Subcutaneous adipose tissue (tissue), 4 donors: ENCODE measurements around the gene MOB3B. TPM values are rescaled to one million over a fixed set of nuclear protein-coding genes. Genes with fewer than 3 reads are reported as not detected.

Experiments
- CTCF ChIP-seq: fragments of 450-650 bp; IDR thresholded peaks from one replicate; pipeline ENCODE4 v1.5.1; 2016; ENCODE audit warnings: low read depth, mild to moderate bottlenecking, control low read depth, antibody characterized with exemption, moderate library complexity
- total RNA-seq, 4 donors: library from RNA; depleted of rRNA; stranded (reverse); fragments of >200 nt; gene quantifications; one replicate each; pipeline ENCODE4 v1.1.0, GENCODE V29; 2016

Gene MOB3B
- total RNA-seq, 4 donors from 2014 or later = 11.9 to 13.4 (median 12.6) TPM

DNA sequence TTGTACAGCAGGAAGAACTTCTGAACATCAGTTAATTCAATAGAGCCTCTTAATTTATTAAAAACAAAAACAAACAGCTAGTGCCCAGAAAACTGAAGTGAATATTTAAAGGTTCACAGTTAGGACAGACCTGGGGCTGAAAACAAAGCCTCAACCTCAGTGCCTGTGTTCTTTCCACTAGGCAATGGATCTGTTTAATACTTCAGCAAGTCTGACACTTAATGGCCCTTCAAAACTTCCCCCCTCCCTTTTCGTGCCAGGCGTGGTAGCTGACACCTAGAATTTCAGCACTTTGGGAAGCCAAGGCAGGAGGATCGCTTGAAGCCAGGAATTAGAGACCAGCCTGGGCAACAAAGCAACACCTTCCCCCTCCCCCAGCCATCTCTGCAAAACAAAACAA lies 60.1 kb downstream of the MOB3B start:
- TF ChIP-seq CTCF = no peak

- no peak for TF ChIP-seq CTCF
These were observed 61.0 kb downstream of the MOB3B start for GRCh38 chr9:27468462-27469110.

DNA sequence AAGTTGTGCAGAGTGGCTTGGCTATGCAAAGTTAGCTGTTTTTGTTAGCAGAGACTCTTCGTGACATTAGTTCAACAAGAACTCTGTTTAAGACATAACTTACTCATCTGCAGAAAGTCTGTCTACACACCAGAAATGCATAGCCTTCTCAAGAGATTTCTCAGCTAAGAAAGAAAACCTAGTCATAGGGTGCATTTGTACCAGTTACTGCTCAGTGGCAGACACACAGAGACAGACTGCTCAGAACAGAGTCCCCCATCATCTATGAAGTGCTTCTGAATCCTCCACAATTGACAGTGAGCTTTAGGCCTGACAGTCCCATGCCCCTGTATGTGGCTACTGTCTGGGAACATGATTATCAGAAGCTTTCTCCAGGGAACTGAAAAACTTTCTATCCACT lies 61.6 kb downstream of the MOB3B start:
- TF ChIP-seq CTCF = no peak

DNA sequence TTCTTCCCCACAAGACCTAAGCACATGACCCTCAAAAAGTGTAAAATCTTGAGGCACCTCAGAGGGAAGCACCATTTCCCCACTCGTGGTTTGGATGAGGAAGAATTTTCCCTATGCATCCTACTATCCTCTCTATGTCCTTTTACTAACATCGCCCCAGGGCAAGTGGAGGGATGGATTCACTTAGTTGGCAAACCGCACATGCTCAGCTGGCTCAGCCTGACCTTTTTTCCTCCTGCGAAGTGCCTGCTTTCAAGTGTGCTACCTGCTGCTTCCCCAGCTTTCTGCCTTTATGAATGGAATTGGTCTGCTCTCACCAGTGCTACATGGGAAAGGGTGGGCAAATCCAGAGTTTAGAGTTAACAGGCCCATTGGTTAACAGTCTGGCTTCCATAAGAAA lies 62.1 kb downstream of the MOB3B start:
- TF ChIP-seq CTCF = no peak

GRCh38 chr9:27462846-27463245 lies 66.8 kb downstream of the MOB3B start:
- no peak for TF ChIP-seq CTCF

DNA sequence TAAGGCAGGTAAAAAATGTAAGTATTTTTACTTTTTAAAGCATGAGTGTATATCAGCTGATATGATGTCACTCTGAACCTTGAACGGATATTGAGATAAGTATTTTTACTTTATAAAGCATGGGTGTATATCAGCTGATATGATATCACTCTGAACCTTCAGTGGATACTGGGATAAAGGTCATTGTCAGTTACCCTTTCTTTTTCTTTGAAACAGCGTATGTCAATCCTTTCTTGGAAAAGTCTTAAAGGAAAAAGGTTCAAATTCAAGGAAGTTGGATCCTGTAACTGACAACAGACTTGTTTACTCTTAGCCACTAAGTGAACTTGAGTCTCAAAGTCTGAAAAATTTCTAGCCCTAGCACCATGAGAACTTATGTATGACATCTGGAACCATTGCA lies 67.2 kb downstream of the MOB3B start:
- no peak for TF ChIP-seq CTCF

DNA sequence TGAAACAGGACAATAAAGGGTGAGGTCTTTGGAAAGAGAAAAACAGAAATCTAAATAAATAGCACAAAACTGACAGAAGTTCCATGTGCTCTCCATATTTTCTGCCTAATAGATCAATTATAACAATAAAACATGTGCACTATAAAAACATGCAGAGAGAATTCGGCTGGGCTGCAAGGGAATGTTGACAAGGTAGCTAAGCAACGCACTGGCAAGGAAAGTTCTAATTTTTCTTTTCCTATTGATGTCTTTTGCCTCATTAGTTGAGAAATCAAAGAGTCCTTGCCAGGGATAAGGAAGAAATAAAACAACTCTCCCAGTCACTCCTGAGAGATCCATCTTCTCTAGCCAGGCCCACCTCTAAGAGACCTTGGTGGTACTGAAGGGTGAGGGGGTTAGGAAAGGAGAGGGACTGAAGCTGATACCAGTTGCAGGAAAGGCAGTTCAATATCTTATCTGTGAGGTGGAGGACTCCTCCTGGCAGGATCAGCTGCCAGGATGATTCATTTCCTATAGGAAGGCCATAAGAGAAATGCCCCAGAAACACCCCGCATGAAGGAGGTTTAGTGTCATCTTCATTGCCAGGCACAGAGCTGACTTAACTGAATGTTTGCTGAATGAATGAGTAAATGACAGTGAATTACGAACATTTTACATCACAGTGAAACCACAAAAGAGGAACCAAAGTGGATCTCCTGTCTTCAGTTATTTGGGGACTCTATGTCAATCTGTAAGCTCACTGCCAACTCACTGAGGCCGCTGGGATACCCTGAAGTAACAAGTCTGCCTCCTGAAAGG lies 69.2 kb downstream of the MOB3B start:
- TF ChIP-seq CTCF = no peak
